ENCODE measurements around the gene GNRHR. TPM values are rescaled to one million over a fixed set of nuclear protein-coding genes. Genes with fewer than 3 reads are reported as not detected.
A peak's percentile ranks its signal among the peaks of the same experiment; 100 is the strongest.

GNRHR gene
- total and polyA plus RNA-seq, 2 experiments from 2014 or later, result not detected

DNA sequence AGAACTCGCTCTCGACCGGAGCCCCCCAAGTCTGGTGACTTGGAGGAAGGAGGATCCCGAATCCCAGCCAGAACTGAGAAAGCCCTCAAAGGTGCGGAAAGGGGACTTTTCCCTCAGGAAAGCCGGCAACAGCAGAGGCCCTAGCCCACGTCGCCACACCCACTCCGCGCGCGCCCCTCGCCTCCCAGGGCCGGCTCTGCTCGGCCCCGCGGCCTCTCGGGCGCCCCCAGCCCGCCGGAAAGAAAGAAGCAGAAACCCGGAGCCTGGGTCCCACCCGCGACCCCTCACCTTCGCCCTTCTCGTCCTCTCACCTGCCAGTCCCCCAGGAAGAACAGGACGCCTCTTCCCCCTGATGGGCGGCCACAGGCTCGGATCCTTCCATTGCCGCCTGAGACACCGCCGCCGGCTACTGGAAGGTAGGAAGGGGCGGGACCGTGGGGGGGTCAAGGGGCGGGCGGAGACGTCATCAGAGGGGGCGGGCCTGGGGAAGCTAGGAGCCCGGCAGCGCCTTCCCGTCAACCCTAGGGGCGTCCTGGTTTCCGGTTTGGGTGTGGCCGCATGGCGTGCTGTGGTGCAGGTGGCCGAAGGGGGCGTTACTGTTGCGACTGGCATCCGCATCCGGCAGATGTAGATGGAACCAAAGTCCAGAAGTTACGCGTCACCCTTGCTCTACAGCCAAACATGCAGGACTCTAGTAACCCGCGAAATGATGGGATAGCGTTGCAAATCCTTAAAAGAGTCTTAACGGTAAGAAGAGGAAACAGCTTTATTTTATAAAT lies 53.3 kb downstream of the GNRHR start, which contains the start of gene UBA6:
TSS of gene UBA6 (minus strand) at position 418 of the 779 bp plus-strand sequence. CDS start at position 382, 36 bp downstream.
- H2AFZ ChIP-seq, result peak within 1 kb of the TSS; percentile 89
- WGBS (ENCODE audit: low lambda C conversion rate, missing lambda C conversion rate), result 1% methylated on average over 50 of the region's 57 CpGs
- H3K4me2 ChIP-seq, result peak within 1 kb of the TSS; percentile 82
- peaks cover 10% of the 10 kb centered on the region for H3K4me1 ChIP-seq (ENCODE audit: insufficient read depth)
- H3K79me2 ChIP-seq, result peaks cover 76% of the 10 kb centered on the region
- H3K27me3 ChIP-seq, result no peaks in the 10 kb centered on the region
- peak within 1 kb of the TSS; percentile 96 for H3K27ac ChIP-seq
- no peaks in the 10 kb centered on the region for H3K36me3 ChIP-seq (replicated peaks; ENCODE audit: insufficient read depth, low read depth)
- H3K9me2 ChIP-seq (replicated peaks; ENCODE audit: insufficient read depth), result no peaks in the 10 kb centered on the region
- no peaks in the 10 kb centered on the region for H3K9me3 ChIP-seq (ENCODE audit: low read depth)
- TF ChIP-seq, protein P1, sequence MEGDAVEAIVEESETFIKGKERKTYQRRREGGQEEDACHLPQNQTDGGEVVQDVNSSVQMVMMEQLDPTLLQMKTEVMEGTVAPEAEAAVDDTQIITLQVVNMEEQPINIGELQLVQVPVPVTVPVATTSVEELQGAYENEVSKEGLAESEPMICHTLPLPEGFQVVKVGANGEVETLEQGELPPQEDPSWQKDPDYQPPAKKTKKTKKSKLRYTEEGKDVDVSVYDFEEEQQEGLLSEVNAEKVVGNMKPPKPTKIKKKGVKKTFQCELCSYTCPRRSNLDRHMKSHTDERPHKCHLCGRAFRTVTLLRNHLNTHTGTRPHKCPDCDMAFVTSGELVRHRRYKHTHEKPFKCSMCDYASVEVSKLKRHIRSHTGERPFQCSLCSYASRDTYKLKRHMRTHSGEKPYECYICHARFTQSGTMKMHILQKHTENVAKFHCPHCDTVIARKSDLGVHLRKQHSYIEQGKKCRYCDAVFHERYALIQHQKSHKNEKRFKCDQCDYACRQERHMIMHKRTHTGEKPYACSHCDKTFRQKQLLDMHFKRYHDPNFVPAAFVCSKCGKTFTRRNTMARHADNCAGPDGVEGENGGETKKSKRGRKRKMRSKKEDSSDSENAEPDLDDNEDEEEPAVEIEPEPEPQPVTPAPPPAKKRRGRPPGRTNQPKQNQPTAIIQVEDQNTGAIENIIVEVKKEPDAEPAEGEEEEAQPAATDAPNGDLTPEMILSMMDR (IDR thresholded peaks at IDR 0.05; ENCODE audit: poor library complexity), result peak; percentile 65
- no peak for TF ChIP-seq EZH2 (IDR thresholded peaks at IDR 0.05; ENCODE audit: borderline replicate concordance)
- no peak for TF ChIP-seq EZH2phosphoT487 (IDR thresholded peaks at IDR 0.05; ENCODE audit: low read depth, severe bottlenecking, unreplicated experiment)
- peaks cover 5% of the 10 kb centered on the region for H4K20me1 ChIP-seq (ENCODE audit: insufficient read depth, poor library complexity, severe bottlenecking)
- H3K4me3 ChIP-seq, result peak within 1 kb of the TSS; percentile 68
- peak; percentile 99 for DNase-seq (ENCODE audit: low spot score)

DNA sequence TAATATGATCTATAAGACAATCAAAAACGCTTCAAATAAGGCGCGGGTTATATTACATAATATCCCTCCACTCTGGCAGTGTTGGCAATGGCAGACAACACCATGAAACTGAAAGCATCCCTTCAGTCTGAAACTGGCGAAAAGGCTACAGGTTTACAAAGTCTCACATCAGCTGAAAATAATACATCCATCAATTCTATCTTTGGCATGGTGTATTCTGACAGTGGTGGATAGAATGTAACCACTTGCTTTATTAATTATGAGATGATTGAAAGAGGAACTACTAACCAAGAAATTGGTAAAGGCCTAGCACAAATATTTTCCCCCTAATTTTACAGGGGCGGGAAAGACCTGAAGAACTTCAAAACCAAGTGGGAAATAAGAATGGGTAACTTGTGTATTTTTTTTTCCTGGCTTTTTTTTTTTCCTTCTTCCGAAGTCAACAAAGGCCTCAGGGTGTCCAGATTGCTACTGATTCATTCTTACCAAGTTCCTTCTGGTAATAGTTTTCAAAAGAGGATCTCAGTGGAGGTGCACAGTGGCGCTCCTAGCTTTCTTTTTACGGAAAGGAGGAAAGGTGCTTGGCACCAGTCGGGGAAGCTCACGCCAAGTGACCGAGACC lies 54.0 kb downstream of the GNRHR start:
- peaks cover 5% of the 10 kb centered on the region for H4K20me1 ChIP-seq (ENCODE audit: insufficient read depth, poor library complexity, severe bottlenecking)
- H3K4me3 ChIP-seq, result peak overlapping the region; percentile 68
- DNase-seq (ENCODE audit: low spot score), result no peak
- TF ChIP-seq, protein P1 (IDR thresholded peaks at IDR 0.05; ENCODE audit: poor library complexity), result no peak
- TF ChIP-seq EZH2 (IDR thresholded peaks at IDR 0.05; ENCODE audit: borderline replicate concordance) (no peak), EZH2phosphoT487 (IDR thresholded peaks at IDR 0.05; ENCODE audit: low read depth, severe bottlenecking, unreplicated experiment) (no peak)
- no peaks in the 10 kb centered on the region for H3K36me3 ChIP-seq (replicated peaks; ENCODE audit: insufficient read depth, low read depth)
- H3K9me3 ChIP-seq (ENCODE audit: low read depth), result no peaks in the 10 kb centered on the region
- peak overlapping the region; percentile 82 for H3K4me2 ChIP-seq
- peaks cover 72% of the 10 kb centered on the region for H3K79me2 ChIP-seq
- peak overlapping the region; percentile 96 for H3K27ac ChIP-seq
- no peaks in the 10 kb centered on the region for H3K9me2 ChIP-seq (replicated peaks; ENCODE audit: insufficient read depth)
- H3K27me3 ChIP-seq, result no peaks in the 10 kb centered on the region
- H2AFZ ChIP-seq, result peak overlapping the region; percentile 89
- WGBS (ENCODE audit: low lambda C conversion rate, missing lambda C conversion rate), result 25% methylated on average over 11 of the region's 11 CpGs
- H3K4me1 ChIP-seq (ENCODE audit: insufficient read depth), result peaks cover 10% of the 10 kb centered on the region

DNA sequence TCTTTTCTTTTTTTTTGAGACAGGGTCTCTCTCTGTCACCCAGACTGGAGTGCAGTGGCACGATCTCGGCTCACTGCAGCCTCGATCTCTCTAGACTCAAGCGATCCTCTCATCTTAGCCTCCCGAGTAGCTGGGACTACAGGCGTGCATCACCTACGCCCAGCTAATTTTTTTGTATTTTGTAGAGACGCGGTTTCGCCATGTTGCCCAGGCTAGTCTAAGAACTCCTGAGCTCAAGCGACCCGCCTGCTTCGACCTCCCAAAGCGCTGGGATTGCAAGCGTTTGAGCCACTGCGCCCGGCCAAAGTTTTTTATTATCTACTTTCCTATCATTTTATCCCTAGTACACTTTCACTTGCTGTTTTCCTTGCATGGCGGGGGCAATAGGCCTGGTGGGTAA lies 54.6 kb downstream of the GNRHR start:
- H3K4me3 ChIP-seq, result peak overlapping the region; percentile 68
- H4K20me1 ChIP-seq (ENCODE audit: insufficient read depth, poor library complexity, severe bottlenecking), result peaks cover 5% of the 10 kb centered on the region
- 92% methylated on average over 18 of the region's 18 CpGs for WGBS (ENCODE audit: low lambda C conversion rate, missing lambda C conversion rate)
- peak overlapping the region; percentile 96 for H3K27ac ChIP-seq
- no peak for DNase-seq (ENCODE audit: low spot score)
- no peaks in the 10 kb centered on the region for H3K9me3 ChIP-seq (ENCODE audit: low read depth)
- H3K27me3 ChIP-seq, result no peaks in the 10 kb centered on the region
- H3K4me2 ChIP-seq, result peak overlapping the region; percentile 82
- H2AFZ ChIP-seq, result no peak overlapping the region
- H3K36me3 ChIP-seq (replicated peaks; ENCODE audit: insufficient read depth, low read depth), result no peaks in the 10 kb centered on the region
- no peaks in the 10 kb centered on the region for H3K9me2 ChIP-seq (replicated peaks; ENCODE audit: insufficient read depth)
- no peak for TF ChIP-seq EZH2 (IDR thresholded peaks at IDR 0.05; ENCODE audit: borderline replicate concordance)
- TF ChIP-seq, protein P1 (IDR thresholded peaks at IDR 0.05; ENCODE audit: poor library complexity), result no peak
- no peak for TF ChIP-seq EZH2phosphoT487 (IDR thresholded peaks at IDR 0.05; ENCODE audit: low read depth, severe bottlenecking, unreplicated experiment)
- peaks cover 69% of the 10 kb centered on the region for H3K79me2 ChIP-seq
- peaks cover 10% of the 10 kb centered on the region for H3K4me1 ChIP-seq (ENCODE audit: insufficient read depth)
